ENCODE data around the gene UBR2.
"Not testable (repeated sequence)": the region's sequence is repeated elsewhere in the genome, so short reads cannot be mapped to it uniquely, and the experiment has no call there.

The UBR2 gene

GRCh38 chr6:42618686-42619085, 54.9 kb downstream of the UBR2 start:
- no peak for DNase-seq

DNA sequence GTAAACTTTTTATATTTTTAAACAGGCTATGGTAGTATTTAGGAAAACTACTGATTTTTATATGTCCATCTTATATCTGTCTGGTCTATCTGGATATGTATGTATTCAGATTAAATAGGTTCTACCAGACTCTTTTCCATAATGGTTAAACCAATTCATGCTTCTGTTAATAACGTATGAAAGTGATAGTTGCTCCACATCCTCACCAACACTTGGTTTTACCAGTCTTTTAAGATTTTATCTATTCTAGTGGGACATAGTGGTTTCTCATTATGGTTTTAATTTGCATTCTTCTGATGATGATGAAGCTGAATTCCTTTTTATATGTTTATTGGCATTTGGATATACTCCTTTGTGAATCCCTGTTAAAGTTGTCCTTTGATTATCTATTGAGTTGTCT, 56.1 kb downstream of the UBR2 start:
- DNase-seq, result no peak

DNA sequence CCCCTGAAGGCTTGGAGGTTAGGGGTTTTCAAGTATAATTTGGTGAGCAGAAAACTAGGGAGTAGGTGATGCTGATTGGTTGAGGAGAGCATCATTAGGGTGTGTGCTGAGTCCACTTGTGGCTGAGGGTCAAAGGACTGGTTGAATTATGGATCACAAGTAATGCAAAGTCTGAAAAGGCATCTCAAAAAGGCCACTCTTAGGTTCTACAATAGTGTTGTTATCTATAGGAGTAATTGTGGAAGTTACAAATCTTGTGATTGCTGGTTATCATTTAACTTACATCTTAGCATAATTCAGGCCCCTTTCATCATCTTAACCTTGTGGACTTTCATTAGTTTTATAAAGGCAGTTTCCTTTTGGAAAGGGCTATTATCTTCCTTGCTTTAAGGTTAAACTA, 60.8 kb downstream of the UBR2 start:
- DNase-seq, result no peak

DNA sequence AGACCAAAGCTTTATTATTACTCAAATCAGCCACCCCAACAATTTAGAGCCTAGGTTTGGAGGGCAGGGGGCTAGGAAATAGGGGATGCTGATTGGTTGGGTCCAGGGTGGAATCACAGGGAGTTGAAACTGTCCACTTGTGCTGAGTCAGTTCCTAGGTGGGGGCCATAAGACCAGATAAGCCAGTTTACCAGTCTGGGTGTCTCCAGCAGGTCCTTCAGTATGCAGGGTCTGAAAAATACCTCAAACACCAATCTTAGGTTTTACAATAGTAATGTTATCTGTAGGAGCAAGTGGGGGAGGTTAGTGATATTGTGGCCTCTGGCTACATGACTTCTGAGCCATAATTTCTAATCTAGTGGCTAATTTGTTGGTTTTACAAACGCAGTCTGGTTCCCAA, 63.2 kb downstream of the UBR2 start:
- DNase-seq, result no peak

DNA sequence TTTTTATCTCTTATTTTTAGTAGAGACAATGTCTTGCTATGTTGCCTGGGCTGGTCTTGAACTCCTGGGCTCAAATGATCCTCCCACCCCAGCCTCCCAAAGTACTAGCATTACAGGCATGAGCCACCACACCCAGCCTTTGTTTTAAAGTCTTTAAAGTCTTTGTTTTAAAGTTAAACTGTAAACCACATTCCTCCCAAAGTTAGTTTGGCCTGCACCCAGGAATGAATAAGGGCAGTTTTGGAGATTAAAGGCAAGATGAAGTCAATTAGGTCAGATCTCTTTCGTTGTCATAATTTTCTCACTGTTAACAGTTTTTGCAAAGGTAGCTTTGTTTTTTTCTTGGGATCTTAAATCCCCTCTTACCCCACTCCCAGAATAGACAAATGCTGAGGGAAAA, 63.8 kb downstream of the UBR2 start:
- DNase-seq, result no peak

GRCh38 chr6:42628604-42629003, 64.8 kb downstream of the UBR2 start:
- DNase-seq, result no peak

- DNase-seq, result no peak
Measured at GRCh38 chr6:42629845-42630244, 66.0 kb downstream of the UBR2 start.

GRCh38 chr6:42637681-42638080, 73.9 kb downstream of the UBR2 start:
- no peak for DNase-seq

GRCh38 chr6:42642794-42643193, 79.0 kb downstream of the UBR2 start:
- DNase-seq, result no peak

GRCh38 chr6:42644211-42644610, 80.4 kb downstream of the UBR2 start:
- no peak for DNase-seq

- DNase-seq, result no peak
Measured at GRCh38 chr6:42652024-42652746, 88.4 kb downstream of the UBR2 start.

GRCh38 chr6:42653851-42654250, 90.0 kb downstream of the UBR2 start:
- DNase-seq, result no peak

DNA sequence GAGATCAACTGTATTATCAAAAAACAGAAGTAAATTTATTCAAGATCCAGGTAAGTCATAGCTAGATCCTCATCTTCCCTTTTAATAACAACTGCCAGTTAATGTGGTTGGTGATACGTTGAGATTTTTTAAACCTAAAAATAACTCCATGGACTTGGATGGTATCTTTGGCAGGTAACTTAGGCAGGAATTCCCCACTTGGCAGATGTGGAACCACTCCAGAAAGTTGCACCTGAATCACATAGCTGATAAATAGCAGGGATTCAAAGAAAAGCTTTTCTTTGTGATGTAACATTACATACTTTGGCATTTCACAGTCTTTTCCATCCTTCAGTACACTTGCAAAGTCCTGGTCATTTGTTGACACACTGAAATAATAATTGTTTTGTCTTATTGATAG, 96.0 kb downstream of the UBR2 start:
- DNase-seq, result no peak

GRCh38 chr6:42661540-42662153, 97.8 kb downstream of the UBR2 start:
- peak; percentile 86 to 90 for DNase-seq

DNA sequence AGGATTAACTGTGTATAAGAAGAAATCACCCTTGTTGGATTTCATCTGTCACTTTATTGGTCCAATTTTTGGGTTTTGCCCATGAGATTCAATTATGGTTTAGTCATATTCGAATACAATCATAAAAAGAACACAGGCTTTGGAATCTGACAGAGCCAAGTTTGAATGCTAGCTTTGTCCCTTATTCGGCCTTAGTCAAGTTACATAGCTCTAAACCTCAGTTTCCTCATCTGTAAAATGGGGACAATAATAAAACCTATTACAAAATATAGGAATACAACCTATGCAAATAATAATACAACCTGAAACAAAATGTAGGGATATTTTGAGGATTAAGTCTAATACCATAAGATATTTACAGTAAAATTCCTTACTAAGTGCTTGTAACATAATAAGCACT, 100.9 kb downstream of the UBR2 start:
- no peak for DNase-seq

- DNase-seq, result not testable (repeated sequence)
Measured at GRCh38 chr6:42674368-42674767, 110.5 kb downstream of the UBR2 start.

DNA sequence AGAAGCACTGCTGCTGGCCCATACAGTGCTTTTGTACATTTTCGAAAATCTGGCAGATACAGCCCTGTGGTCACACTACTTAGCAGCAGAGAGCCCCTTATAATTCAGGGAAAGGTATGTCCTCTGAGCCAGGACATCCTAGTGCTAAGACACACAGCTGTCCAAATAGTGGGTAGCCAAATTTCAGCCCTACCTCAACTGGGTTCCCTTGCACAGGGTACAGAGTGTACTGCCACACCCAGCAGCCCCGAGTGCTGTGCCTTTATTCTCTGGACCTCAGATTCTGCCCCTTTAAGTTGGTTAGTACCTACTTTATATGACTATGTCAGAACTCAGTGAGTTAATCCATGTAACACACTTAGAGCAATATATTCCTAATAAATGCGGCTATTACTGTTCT, 111.0 kb downstream of the UBR2 start:
- no peak for DNase-seq

GRCh38 chr6:42679358-42679757, 115.5 kb downstream of the UBR2 start:
- DNase-seq, result no peak

DNA sequence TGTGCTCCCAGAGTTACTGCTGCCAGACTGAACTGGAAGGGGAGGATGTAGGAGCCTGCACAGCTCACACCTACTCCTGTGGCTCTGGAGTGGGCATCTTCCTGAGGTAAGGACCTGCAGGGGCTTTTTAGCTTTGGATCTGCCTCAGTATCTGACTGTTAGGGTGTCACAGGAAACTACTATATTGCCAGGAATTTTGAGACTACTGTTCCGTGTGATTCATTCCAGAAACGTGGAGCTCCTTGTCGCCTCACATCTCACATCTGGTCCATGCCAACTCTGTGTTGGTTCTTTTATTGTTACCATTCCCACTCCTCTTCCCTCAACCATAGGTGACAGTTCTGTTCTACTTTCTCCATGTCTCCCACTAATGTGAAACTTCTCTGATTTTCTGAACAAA, 124.5 kb downstream of the UBR2 start:
- no peak for DNase-seq

GRCh38 chr6:42689371-42689770, 125.5 kb downstream of the UBR2 start:
- DNase-seq, result no peak

- DNase-seq, result no peak
Measured at GRCh38 chr6:42690151-42690702, 126.4 kb downstream of the UBR2 start.

GRCh38 chr6:42690872-42691271, 127.0 kb downstream of the UBR2 start:
- no peak for DNase-seq

DNA sequence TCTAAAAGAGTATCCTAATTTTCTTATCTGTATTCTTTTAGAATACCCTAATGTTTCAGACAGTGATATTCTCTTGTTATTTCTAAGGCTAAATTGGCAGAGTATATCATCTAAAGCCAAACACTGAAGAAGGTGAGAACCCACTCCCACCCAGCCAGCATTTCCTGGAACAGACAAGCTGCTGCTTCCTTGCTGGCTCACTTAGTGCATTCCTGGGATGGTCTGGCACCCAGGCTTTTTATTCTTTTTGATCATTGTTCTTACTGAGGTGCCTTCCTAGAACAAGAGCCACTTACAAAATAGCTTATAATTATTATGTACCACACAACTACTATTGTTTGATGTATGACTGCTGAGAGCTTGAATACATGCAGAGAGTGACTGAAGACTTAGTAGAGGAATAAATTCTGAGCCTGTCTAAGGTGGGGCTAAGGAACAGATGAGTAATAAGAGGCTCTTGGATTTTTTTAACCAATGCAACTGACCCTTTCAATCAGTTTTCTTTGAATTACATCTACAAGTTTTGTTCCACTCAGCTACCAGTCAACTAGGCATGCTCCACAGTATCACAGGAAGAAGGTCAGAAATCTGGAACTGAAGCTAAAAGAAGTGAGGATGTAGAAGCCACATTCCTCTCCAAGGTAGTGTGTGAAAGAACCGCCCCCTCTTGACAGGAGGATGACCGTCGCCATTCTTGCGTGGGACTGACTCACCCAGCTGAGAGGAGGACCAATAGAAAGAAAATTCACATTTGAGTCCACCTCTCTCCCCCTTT, 128.5 kb downstream of the UBR2 start:
- DNase-seq, result no peak

All from stimulated activated CD4-positive, alpha-beta T cell treated with anti-CD3 and anti-CD28 coated beads, Interleukin-2, amount 100 ng/mL, for 24 hours (primary cell).